Measurements from ENCODE around the gene MAP3K20.

Gene MAP3K20

GRCh38 chr2:173134703-173135102 lies 59.1 kb downstream of the MAP3K20 start:
- Histone ChIP-seq H3K4me3 (ENCODE audit: low read depth, low read length) (no peak overlapping the region), H3K27ac (no peak overlapping the region), H3K27me3 (replicated peaks) (no peaks in the 10 kb centered on the region), H3K36me3 (replicated peaks) (no peaks in the 10 kb centered on the region)
- no peak for DNase-seq
- no peak for TF ChIP-seq CTCF (IDR thresholded peaks at IDR 0.05; ENCODE audit: low read depth, low read length, missing control alignments)
- in situ Hi-C loops (cut with HindIII; ENCODE audit: low pct_ligation_motif_present, low sequenced_read_pairs) = no loop called here

GRCh38 chr2:173136067-173136466 lies 60.4 kb downstream of the MAP3K20 start:
- in situ Hi-C loops (cut with HindIII; ENCODE audit: low pct_ligation_motif_present, low sequenced_read_pairs) = no loop called here
- Histone ChIP-seq H3K27me3 (replicated peaks) (no peaks in the 10 kb centered on the region), H3K4me3 (ENCODE audit: low read depth, low read length) (no peak overlapping the region), H3K27ac (no peak overlapping the region), H3K36me3 (replicated peaks) (no peaks in the 10 kb centered on the region)
- no peak for DNase-seq
- no peak for TF ChIP-seq CTCF (IDR thresholded peaks at IDR 0.05; ENCODE audit: low read depth, low read length, missing control alignments)

- no peak for TF ChIP-seq CTCF (IDR thresholded peaks at IDR 0.05; ENCODE audit: low read depth, low read length, missing control alignments)
Measured at GRCh38 chr2:173136599-173136998, 61.0 kb downstream of the MAP3K20 start.

GRCh38 chr2:173137610-173138009 lies 62.0 kb downstream of the MAP3K20 start:
- H3K27ac ChIP-seq = no peak overlapping the region
- no peak overlapping the region for H3K4me3 ChIP-seq (ENCODE audit: low read depth, low read length)
- in situ Hi-C loops (cut with HindIII; ENCODE audit: low pct_ligation_motif_present, low sequenced_read_pairs) = no loop called here
- H3K36me3 ChIP-seq (replicated peaks) = no peaks in the 10 kb centered on the region
- DNase-seq = no peak
- no peak for TF ChIP-seq CTCF (IDR thresholded peaks at IDR 0.05; ENCODE audit: low read depth, low read length, missing control alignments)
- H3K27me3 ChIP-seq (replicated peaks) = no peaks in the 10 kb centered on the region

More at GRCh38 chr2:173136599-173136998, 61.0 kb downstream of the MAP3K20 start:
- no peaks in the 10 kb centered on the region for H3K27me3 ChIP-seq (replicated peaks)
- no peaks in the 10 kb centered on the region for H3K36me3 ChIP-seq (replicated peaks)
- no peak overlapping the region for H3K27ac ChIP-seq
- in situ Hi-C loops (cut with HindIII; ENCODE audit: low pct_ligation_motif_present, low sequenced_read_pairs) = no loop called here
- DNase-seq = no peak
- no peak overlapping the region for H3K4me3 ChIP-seq (ENCODE audit: low read depth, low read length)

DNA sequence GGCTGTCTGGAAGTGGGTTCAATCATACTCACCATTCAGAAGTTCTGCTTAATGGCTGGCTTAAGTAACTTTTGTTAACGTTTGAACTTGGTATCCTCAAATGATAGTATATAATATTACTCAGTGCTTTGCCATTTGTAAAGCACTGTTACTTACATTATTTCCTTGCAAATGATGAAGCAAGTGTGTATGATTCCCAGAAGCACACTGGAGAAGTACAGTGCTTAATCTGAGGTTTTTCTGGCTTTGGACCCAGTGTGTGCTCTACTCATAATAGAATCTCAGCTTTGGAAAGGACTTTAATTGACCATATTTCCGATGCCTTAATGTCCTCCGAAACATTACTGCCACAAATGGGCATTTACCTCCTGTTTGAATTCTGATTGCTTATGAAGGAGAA lies 63.3 kb downstream of the MAP3K20 start:
- Histone ChIP-seq H3K27ac (no peak overlapping the region), H3K36me3 (replicated peaks) (no peaks in the 10 kb centered on the region), H3K4me3 (ENCODE audit: low read depth, low read length) (no peak overlapping the region), H3K27me3 (replicated peaks) (no peaks in the 10 kb centered on the region)
- in situ Hi-C loops (cut with HindIII; ENCODE audit: low pct_ligation_motif_present, low sequenced_read_pairs) = no loop called here
- no peak for DNase-seq
- no peak for TF ChIP-seq CTCF (IDR thresholded peaks at IDR 0.05; ENCODE audit: low read depth, low read length, missing control alignments)

DNA sequence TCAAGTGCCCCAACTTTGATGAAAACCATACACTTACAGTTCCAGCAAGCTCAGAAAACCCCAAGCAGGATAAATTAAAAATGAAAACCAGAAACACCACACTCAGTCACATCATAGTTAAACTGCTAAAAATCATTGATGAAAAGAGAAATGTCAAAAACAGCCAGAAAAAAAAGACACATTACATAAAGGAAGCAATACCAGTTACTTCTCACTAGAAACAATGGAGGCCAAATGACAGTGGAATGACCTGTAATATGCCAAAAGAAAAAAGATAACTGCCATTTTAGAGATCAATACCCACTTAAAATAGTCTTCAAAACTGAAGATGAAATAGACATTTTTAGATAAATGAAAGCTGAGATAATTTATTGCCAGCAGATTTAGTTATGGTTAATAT lies 66.0 kb downstream of the MAP3K20 start:
- no peak for DNase-seq
- Histone ChIP-seq H3K4me3 (ENCODE audit: low read depth, low read length) (no peak overlapping the region), H3K27ac (no peak overlapping the region), H3K27me3 (replicated peaks) (no peaks in the 10 kb centered on the region), H3K36me3 (replicated peaks) (no peaks in the 10 kb centered on the region)
- TF ChIP-seq CTCF (IDR thresholded peaks at IDR 0.05; ENCODE audit: low read depth, low read length, missing control alignments) = no peak
- in situ Hi-C loops (cut with HindIII; ENCODE audit: low pct_ligation_motif_present, low sequenced_read_pairs) = no loop called here

All from brain microvascular endothelial cell (primary cell).